PC-3 (cell line): ENCODE results near the gene SEPTIN5. TPM values are rescaled to one million over a fixed set of nuclear protein-coding genes. Genes with fewer than 3 reads are reported as not detected.

Experiments used
- ATAC-seq: fragments of 200-7000 bp; cut with Tn5 transposase; 2 replicates; pipeline ENCODE4 v1.9.1; 2020; ENCODE audit warnings: mild to moderate bottlenecking, moderate library complexity
- BruUV-seq: library from RNA; stranded (reverse); fragments of 400-500 nt; replicated peaks from 2 replicates; lab custom pipeline; 2021; lab: Mats Ljungman, UMichigan
- CTCF ChIA-PET: fragments of 300-600 bp; sonication (Branson Sonifier 250); formaldehyde crosslinking; loops from one replicate; lab custom pipeline; 2022; ENCODE audit warnings: antibody characterized with exemption; lab: Charles Lee
- POLR2A ChIA-PET: fragments of 300-600 bp; sonication (Branson Sonifier 250); formaldehyde crosslinking; loops from one replicate; lab custom pipeline; 2022; ENCODE audit warnings: antibody characterized with exemption; ENCODE audit not compliant: unreplicated experiment; lab: Charles Lee
- DNase-seq: peaks from one replicate; pipeline ENCODE4 v3.0.0-alpha.2; 2015
- H2AFZ ChIP-seq: fragments of 300-600 bp; sonication (generic); 2 replicates; pipeline ENCODE4 v1.6.0; 2016; ENCODE audit warnings: antibody characterized with exemption, low read length
- H3F3A ChIP-seq: fragments of 300-600 bp; sonication (generic); one replicate; pipeline ENCODE4 v1.6.0; 2017; ENCODE audit warnings: antibody characterized with exemption, low read length, control low read depth, mild to moderate bottlenecking; ENCODE audit not compliant: unreplicated experiment
- H3K27ac ChIP-seq: fragments of 300-600 bp; sonication (generic); 2 replicates; pipeline ENCODE4 v1.5.1; 2016; ENCODE audit warnings: mild to moderate bottlenecking, low read length
- H3K27me3 ChIP-seq: fragments of 300-600 bp; sonication (generic); 2 replicates; pipeline ENCODE4 v1.6.1; 2016; ENCODE audit warnings: low read length, mixed read lengths
- H3K36me3 ChIP-seq: fragments of 300-600 bp; sonication (generic); 2 replicates; pipeline ENCODE4 v1.6.1; 2016; ENCODE audit warnings: low read depth, mixed run types, low read length, mixed read lengths
- H3K4me1 ChIP-seq: fragments of 300-600 bp; sonication (generic); 2 replicates; pipeline ENCODE4 v1.5.1; 2016; ENCODE audit warnings: low read length; ENCODE audit not compliant: insufficient read depth
- H3K4me2 ChIP-seq: fragments of 300-600 bp; sonication (generic); 2 replicates; pipeline ENCODE4 v1.6.0; 2016; ENCODE audit warnings: low read length
- H3K4me3 ChIP-seq: fragments of 300-600 bp; sonication (generic); 2 replicates; pipeline ENCODE4 v1.5.1; 2016; ENCODE audit warnings: mild to moderate bottlenecking, low read length, mixed read lengths
- H3K79me2 ChIP-seq: fragments of 300-600 bp; sonication (generic); 2 replicates; pipeline ENCODE4 v1.6.1; 2017; ENCODE audit warnings: low read length, mixed read lengths
- H3K9ac ChIP-seq: fragments of 300-600 bp; sonication (generic); 2 replicates; pipeline ENCODE4 v1.6.0; 2016; ENCODE audit warnings: mild to moderate bottlenecking, low read length
- H3K9me2 ChIP-seq: fragments of 300-600 bp; sonication (generic); replicated peaks from 2 replicates; pipeline ENCODE4 v1.6.1; 2016; ENCODE audit warnings: mixed run types, low read length, mixed read lengths
- H3K9me3 ChIP-seq: fragments of 300-600 bp; sonication (generic); 2 replicates; pipeline ENCODE4 v1.6.1; 2016; ENCODE audit warnings: low read length, mixed read lengths
- H4K20me1 ChIP-seq: fragments of 300-600 bp; sonication (generic); 2 replicates; pipeline ENCODE4 v1.6.1; 2016; ENCODE audit warnings: low read length, mixed read lengths
- EZH2 ChIP-seq: fragments of 300-600 bp; sonication (generic); IDR thresholded peaks from one replicate; pipeline ENCODE4 v1.6.1; 2017; ENCODE audit warnings: antibody characterized with exemption, mild to moderate bottlenecking, low read length; ENCODE audit not compliant: unreplicated experiment
- EZH2phosphoT487 ChIP-seq: fragments of 300-600 bp; sonication (generic); IDR thresholded peaks from 2 replicates; pipeline ENCODE4 v1.6.1; 2018; ENCODE audit warnings: mild to moderate bottlenecking, antibody characterized with exemption, low read length, borderline replicate concordance
- intact Hi-C: fragments of 100-400 bp; cut with micrococcal nuclease; formaldehyde crosslinking; loops from 2 replicates; pipeline ENCODE4 v1.9.0; 2023
- total RNA-seq: library from RNA; depleted of rRNA; stranded (reverse); fragments of >200 nt; gene quantifications from 2 replicates; pipeline ENCODE4 v1.2.3, GENCODE V29; 2014
- TF ChIP-seq, protein P1 (sequence below): fragments of 300-600 bp; sonication (generic); conservative IDR thresholded peaks from 2 replicates; pipeline ENCODE4 v1.5.1; 2017; ENCODE audit warnings: antibody characterized with exemption, low read depth, mild to moderate bottlenecking, low read length

SEPTIN5 gene
- total RNA-seq, 1 experiment from 2014 or later = 27.5 TPM

DNA sequence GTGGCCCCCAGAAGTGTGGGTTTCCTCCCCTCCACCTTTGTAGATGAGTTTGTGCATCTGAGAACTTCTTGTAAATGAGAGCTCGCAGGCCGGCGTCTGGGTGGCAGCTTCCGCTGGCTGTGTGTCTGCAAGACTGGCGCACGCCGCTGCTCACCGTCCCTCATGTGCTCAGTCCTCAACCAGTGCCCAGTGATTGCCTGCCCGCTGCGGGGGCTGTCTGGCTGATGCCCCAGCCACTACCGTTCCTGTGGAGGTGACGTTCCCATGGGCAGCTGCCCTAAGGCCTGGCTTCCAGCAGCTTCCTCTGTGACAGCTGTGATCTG is 55.1 kb downstream of the SEPTIN5 start:
- no peaks in the 10 kb centered on the region for H3F3A ChIP-seq
- POLR2A ChIA-PET = no interaction called here
- intact Hi-C loops = loop anchor here (10.0 kb wide), 1 partner anchor 85 kb away; the partner anchor contains the start of genes GNB1L and RTL10
- H3K4me2 ChIP-seq = no peak overlapping the region
- DNase-seq (no peak), ATAC-seq (no peak)
- no peaks in the 10 kb centered on the region for H3K79me2 ChIP-seq
- H4K20me1 ChIP-seq = no peaks in the 10 kb centered on the region
- H3K4me3 ChIP-seq = no peak overlapping the region
- H3K9me3 ChIP-seq = no peaks in the 10 kb centered on the region
- H2AFZ ChIP-seq = no peak overlapping the region
- BruUV-seq = no TSS peak
- CTCF ChIA-PET = no interaction called here
- H3K9ac ChIP-seq = no peak overlapping the region
- TF ChIP-seq EZH2 = no peak
- no peak for TF ChIP-seq EZH2phosphoT487
- TF ChIP-seq, protein P1, sequence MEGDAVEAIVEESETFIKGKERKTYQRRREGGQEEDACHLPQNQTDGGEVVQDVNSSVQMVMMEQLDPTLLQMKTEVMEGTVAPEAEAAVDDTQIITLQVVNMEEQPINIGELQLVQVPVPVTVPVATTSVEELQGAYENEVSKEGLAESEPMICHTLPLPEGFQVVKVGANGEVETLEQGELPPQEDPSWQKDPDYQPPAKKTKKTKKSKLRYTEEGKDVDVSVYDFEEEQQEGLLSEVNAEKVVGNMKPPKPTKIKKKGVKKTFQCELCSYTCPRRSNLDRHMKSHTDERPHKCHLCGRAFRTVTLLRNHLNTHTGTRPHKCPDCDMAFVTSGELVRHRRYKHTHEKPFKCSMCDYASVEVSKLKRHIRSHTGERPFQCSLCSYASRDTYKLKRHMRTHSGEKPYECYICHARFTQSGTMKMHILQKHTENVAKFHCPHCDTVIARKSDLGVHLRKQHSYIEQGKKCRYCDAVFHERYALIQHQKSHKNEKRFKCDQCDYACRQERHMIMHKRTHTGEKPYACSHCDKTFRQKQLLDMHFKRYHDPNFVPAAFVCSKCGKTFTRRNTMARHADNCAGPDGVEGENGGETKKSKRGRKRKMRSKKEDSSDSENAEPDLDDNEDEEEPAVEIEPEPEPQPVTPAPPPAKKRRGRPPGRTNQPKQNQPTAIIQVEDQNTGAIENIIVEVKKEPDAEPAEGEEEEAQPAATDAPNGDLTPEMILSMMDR = no peak
- no peaks in the 10 kb centered on the region for H3K36me3 ChIP-seq
- no peaks in the 10 kb centered on the region for H3K4me1 ChIP-seq
- no peaks in the 10 kb centered on the region for H3K9me2 ChIP-seq
- H3K27me3 ChIP-seq = no peaks in the 10 kb centered on the region
- H3K27ac ChIP-seq = no peak overlapping the region

DNA sequence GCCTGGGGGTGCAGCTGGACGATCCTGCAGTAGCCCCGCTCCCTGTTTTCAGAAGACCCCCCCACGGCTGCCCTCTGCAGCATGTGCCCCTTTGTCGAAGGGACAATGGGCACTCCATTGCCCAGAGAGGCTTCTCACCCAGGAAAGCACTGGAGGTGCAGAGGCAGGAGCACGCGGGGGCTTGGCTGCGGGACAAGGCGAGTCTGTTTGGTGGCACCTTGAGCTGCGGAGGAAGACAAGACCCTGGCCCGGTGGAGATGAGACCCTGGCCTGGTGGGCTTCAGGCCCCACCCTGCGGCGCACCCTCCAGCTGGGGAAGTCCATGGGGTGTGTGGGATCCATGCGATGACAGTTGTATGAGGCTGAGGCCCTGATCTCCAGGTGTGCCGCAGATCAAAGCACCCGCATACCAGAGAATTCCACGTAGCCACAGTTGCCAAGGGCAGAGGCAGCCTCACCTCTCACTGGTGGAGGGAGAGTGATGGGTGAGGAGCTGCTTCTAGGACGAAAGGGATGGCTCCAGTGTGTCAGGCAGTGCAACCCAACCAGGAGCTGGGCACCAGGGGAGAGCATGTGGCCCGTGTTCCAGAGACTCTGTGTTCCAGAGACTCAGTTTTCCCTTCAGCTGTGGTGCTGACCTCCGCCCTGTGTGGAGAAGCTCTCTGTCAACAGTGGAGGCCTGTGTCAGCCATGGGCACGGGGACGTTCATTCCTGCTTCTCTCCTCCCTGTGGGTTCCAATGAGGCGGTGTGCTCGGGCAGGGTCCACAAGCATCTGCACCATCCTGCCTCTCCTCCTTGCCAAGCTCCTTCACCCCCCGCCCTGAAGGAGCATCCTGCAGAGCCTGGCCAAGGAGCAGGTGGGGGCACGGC is 56.3 kb downstream of the SEPTIN5 start:
- Histone ChIP-seq H3K9me2 (no peaks in the 10 kb centered on the region), H3K27me3 (no peaks in the 10 kb centered on the region), H2AFZ (no peak overlapping the region), H4K20me1 (no peaks in the 10 kb centered on the region), H3F3A (no peaks in the 10 kb centered on the region), H3K4me3 (no peak overlapping the region), H3K27ac (no peak overlapping the region), H3K9ac (no peak overlapping the region), H3K4me1 (no peaks in the 10 kb centered on the region), H3K79me2 (no peaks in the 10 kb centered on the region), H3K9me3 (no peaks in the 10 kb centered on the region), H3K4me2 (no peak overlapping the region), H3K36me3 (no peaks in the 10 kb centered on the region)
- no TSS peak for BruUV-seq
- ChIA-PET CTCF (no interaction called here), POLR2A (no interaction called here)
- ATAC-seq (no peak), DNase-seq (no peak)
- intact Hi-C loops = no loop called here
- TF ChIP-seq EZH2phosphoT487 (no peak), EZH2 (no peak)
- TF ChIP-seq, protein P1 = no peak

DNA sequence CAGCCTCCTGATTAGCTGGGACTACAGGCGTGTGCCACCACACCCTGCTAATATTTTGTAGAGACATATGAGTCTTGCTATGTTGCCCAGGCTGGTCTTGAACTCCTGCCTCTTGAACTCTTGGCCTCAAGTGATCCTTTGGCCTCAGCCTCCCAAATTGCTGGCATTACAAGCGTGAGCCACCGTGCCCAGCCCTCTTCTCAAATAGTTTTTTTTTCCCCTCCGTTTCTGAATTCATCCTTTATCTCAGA is 58.0 kb downstream of the SEPTIN5 start:
- POLR2A ChIA-PET = no interaction called here

More for the DNA sequence above, 58.0 kb downstream of the SEPTIN5 start:
- no peaks in the 10 kb centered on the region for H3K4me1 ChIP-seq
- no peaks in the 10 kb centered on the region for H4K20me1 ChIP-seq
- no peaks in the 10 kb centered on the region for H3K36me3 ChIP-seq
- TF ChIP-seq, protein P1 = no peak
- TF ChIP-seq EZH2 = no peak
- TF ChIP-seq EZH2phosphoT487 = no peak
- intact Hi-C loops = no loop called here
- CTCF ChIA-PET = no interaction called here
- H2AFZ ChIP-seq = no peak overlapping the region
- no peaks in the 10 kb centered on the region for H3K9me3 ChIP-seq
- no peak overlapping the region for H3K4me3 ChIP-seq
- ATAC-seq = no peak
- H3K9me2 ChIP-seq = no peaks in the 10 kb centered on the region
- no peaks in the 10 kb centered on the region for H3K79me2 ChIP-seq
- no TSS peak for BruUV-seq
- H3K4me2 ChIP-seq = no peak overlapping the region
- no peak overlapping the region for H3K27ac ChIP-seq
- no peaks in the 10 kb centered on the region for H3K27me3 ChIP-seq
- no peak overlapping the region for H3K9ac ChIP-seq
- no peak for DNase-seq
- H3F3A ChIP-seq = no peaks in the 10 kb centered on the region
